Glutamatergic neuron (in vitro differentiated cells): ENCODE results near the gene RALGPS1. TPM values are rescaled to one million over a fixed set of nuclear protein-coding genes. Genes with fewer than 3 reads are reported as not detected.
A peak's percentile ranks its signal among the peaks of the same experiment; 100 is the strongest.

Experiments used
- DNase-seq: peaks from one replicate; pipeline ENCODE4 v3.0.0; 2022
- H3K27ac Mint-ChIP-seq: one replicate; pipeline ENCODE4 v1.8.0; 2020; ENCODE audit warnings: mild to moderate bottlenecking, mixed read lengths, inconsistent platforms; ENCODE audit not compliant: unreplicated experiment
- H3K27me3 Mint-ChIP-seq: one replicate; pipeline ENCODE4 v1.8.0; 2020; ENCODE audit warnings: mild to moderate bottlenecking, moderate library complexity, mixed read lengths, inconsistent platforms; ENCODE audit not compliant: unreplicated experiment
- H3K36me3 Mint-ChIP-seq: one replicate; pipeline ENCODE4 v1.8.0; 2020; ENCODE audit warnings: mild to moderate bottlenecking, mixed read lengths, inconsistent platforms; ENCODE audit not compliant: unreplicated experiment
- H3K4me1 Mint-ChIP-seq: one replicate; pipeline ENCODE4 v1.8.0; 2020; ENCODE audit warnings: mild to moderate bottlenecking, low read depth, mixed read lengths, inconsistent platforms; ENCODE audit not compliant: unreplicated experiment
- H3K4me3 Mint-ChIP-seq: one replicate; pipeline ENCODE4 v1.8.0; 2020; ENCODE audit warnings: mild to moderate bottlenecking, mixed read lengths, inconsistent platforms; ENCODE audit not compliant: unreplicated experiment
- H3K9me3 Mint-ChIP-seq: one replicate; pipeline ENCODE4 v1.8.0; 2020; ENCODE audit warnings: mild to moderate bottlenecking, moderate library complexity, mixed read lengths, inconsistent platforms; ENCODE audit not compliant: unreplicated experiment
- CTCF ChIP-seq: fragments of 200-600 bp; sonication (generic); IDR thresholded peaks from one replicate; pipeline ENCODE4 v1.5.0; 2021; ENCODE audit not compliant: partially characterized antibody, unreplicated experiment
- total RNA-seq: library from RNA; stranded (reverse); fragmentation: NEBNext Ultra II Directional; extraction: Animal tissue kit (Norgen Biotek cat#: 25700); gene quantifications from one replicate; pipeline ENCODE4 v1.2.1, GENCODE V29; 2021; ENCODE audit not compliant: unreplicated experiment

Gene RALGPS1
- total RNA-seq, 1 donor from 2014 or later = 23.8 TPM

- Mint-ChIP-seq H3K9me3 (no peaks in the 10 kb centered on the region), H3K27me3 (peaks cover 8% of the 10 kb centered on the region), H3K4me3 (no peak overlapping the region), H3K27ac (no peak overlapping the region), H3K36me3 (peaks cover 10% of the 10 kb centered on the region), H3K4me1 (peaks cover 14% of the 10 kb centered on the region)
- TF ChIP-seq CTCF = no peak
- DNase-seq = no peak
Measured at GRCh38 chr9:127102176-127102575, 187.6 kb downstream of the RALGPS1 start.

DNA sequence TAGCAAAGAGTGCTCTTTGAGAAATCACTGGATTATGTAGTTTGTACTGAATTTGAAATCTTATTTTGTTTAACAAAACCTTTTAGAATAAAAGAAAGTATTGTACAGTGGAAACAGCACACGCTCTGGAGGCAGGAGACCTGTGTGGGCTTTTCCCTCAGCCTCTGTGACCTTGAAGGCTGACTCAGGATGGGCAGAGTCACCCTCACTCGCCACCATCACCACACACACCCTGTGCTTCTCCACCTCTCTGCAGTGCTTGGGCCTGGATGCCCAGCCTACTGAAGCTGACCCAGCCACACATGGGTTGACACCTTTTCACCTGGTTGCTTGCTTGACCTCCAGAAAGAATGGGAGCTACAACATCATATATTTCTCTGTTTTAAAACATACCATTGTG, 188.2 kb downstream of the RALGPS1 start:
- Mint-ChIP-seq H3K4me3 (no peak overlapping the region), H3K9me3 (no peaks in the 10 kb centered on the region), H3K36me3 (peaks cover 10% of the 10 kb centered on the region), H3K27me3 (peaks cover 8% of the 10 kb centered on the region), H3K4me1 (peaks cover 14% of the 10 kb centered on the region), H3K27ac (no peak overlapping the region)
- no peak for TF ChIP-seq CTCF
- no peak for DNase-seq

DNA sequence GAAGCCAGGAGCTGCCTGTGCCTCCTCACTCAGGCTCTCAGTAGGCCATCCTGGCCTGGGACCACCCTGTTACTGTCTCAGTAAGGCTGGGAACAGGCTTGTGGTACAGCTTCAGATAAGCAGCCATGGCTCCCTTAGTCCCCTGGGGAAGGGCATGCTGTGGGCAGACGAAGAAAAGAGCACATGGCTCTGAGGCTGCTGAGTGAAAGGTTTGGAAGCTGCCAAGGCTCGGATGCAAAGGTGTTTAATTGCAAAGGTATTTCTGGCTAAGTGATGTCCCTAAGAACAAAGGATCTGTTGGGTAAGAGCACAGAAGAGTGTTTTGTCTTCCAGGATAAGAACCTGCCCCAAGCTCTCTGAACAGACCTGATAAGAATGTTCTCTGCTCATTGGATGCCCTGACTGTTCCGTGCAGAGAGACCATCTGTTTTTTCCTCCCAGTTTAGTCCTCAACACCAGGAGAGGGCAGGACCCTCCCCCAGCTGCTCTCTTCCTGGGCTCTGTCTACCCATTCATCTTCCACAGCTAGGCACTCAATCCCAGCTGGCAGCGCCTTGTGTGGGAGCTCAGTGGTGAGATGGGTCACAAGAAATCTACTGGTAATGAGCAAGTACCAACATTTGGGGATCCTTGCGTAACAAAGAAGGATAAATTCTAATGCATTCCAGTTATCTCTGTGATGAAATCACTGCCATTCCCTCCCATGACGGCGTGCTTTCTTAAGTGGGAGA, 190.2 kb downstream of the RALGPS1 start:
- peaks cover 10% of the 10 kb centered on the region for H3K36me3 Mint-ChIP-seq
- H3K27me3 Mint-ChIP-seq = peaks cover 6% of the 10 kb centered on the region
- peaks cover 1% of the 10 kb centered on the region for H3K9me3 Mint-ChIP-seq
- H3K4me1 Mint-ChIP-seq = peaks cover 14% of the 10 kb centered on the region
- peak overlapping the region; percentile 18 for H3K4me3 Mint-ChIP-seq
- DNase-seq = no peak
- peak overlapping the region; percentile 77 for H3K27ac Mint-ChIP-seq
- TF ChIP-seq CTCF = no peak

DNA sequence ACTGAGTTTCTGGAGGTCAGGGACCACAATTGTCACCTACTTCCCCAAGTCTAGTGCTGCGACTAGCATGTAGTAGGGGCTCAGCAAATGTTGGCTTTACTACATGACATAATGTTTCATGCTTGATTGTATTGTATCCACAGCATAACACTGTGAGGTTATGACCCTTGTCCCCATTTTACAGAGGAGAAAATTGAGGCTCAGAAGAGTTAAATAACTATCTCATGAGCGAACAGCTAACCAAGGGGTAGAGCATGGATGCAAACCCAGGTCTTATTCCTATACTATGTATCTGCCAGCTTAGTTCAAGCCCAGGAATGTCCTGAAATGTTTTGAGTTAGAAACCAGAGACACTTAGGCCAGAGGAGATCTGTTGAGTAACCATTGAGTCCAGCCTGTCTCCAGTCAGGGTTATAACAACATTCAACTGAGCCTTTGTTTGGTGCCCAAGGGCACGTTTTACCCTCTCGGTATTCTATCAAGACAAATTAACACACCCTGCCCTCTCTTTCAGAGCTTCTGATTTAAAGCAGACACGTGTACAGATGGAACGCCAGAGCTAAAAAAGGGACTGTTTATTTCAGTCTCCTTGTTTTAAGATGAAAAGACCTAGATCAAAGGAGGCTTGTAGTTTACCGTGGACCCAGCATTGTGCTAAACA, 191.4 kb downstream of the RALGPS1 start:
- Mint-ChIP-seq H3K36me3 (peaks cover 19% of the 10 kb centered on the region), H3K27me3 (peaks cover 6% of the 10 kb centered on the region), H3K4me3 (no peak overlapping the region), H3K9me3 (peaks cover 4% of the 10 kb centered on the region), H3K27ac (no peak overlapping the region), H3K4me1 (peaks cover 14% of the 10 kb centered on the region)
- DNase-seq = no peak
- no peak for TF ChIP-seq CTCF

GRCh38 chr9:127106466-127106855, 191.9 kb downstream of the RALGPS1 start:
- no peak for DNase-seq
- peaks cover 24% of the 10 kb centered on the region for H3K36me3 Mint-ChIP-seq
- H3K4me3 Mint-ChIP-seq = no peak overlapping the region
- no peak overlapping the region for H3K27ac Mint-ChIP-seq
- H3K4me1 Mint-ChIP-seq = peaks cover 14% of the 10 kb centered on the region
- H3K27me3 Mint-ChIP-seq = peaks cover 6% of the 10 kb centered on the region
- peaks cover 4% of the 10 kb centered on the region for H3K9me3 Mint-ChIP-seq
- no peak for TF ChIP-seq CTCF
